DND-41 (cell line): ENCODE results near the gene KRTAP10-6.

Experiments
- EZH2 ChIP-seq: IDR thresholded peaks from 3 replicates; pipeline ENCODE4 v1.6.1; 2012; ENCODE audit warnings: borderline replicate concordance, low read depth, mild to moderate bottlenecking, moderate library complexity, low read length, inconsistent platforms; ENCODE audit not compliant: severe bottlenecking
- TF ChIP-seq, protein P1 (sequence below): IDR thresholded peaks from 2 replicates; pipeline ENCODE4 v1.5.1; 2012; ENCODE audit warnings: borderline replicate concordance, low read length, moderate library complexity, mild to moderate bottlenecking; ENCODE audit not compliant: poor library complexity, severe bottlenecking; ENCODE audit errors: extremely low read depth

DNA sequence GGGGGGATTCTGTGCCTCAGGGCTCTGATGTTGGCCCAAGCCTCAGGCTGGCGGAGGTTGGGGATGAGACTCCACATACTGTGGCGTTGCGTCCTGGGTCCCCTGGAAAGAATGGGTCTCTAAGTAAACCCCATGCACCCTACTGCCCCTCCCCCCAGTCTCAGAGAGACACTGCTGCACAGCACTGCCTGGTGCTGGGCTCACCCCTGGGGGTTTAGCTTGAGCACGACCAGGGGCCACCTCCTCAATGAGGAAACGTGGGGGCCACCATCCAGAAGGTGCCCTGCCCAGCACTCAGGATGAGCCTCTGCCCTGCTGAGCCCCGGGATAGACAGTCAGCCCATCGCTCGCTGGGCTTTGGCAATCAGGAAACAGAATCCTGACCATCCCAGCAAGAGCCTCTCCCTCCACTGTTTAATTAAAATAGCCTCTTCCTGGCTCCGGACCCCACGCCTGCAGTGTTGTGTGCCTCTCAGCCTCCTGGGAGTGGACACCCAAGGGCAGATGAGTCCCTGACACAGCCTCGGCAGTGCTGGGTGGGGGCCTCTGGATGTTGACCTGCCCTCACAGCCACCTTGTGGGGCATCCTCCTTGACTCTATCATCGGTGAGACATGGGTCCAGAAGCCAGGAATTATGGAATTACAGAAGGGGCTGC lies 22.3 kb downstream of the KRTAP10-6 start:
- TF ChIP-seq, protein P1, sequence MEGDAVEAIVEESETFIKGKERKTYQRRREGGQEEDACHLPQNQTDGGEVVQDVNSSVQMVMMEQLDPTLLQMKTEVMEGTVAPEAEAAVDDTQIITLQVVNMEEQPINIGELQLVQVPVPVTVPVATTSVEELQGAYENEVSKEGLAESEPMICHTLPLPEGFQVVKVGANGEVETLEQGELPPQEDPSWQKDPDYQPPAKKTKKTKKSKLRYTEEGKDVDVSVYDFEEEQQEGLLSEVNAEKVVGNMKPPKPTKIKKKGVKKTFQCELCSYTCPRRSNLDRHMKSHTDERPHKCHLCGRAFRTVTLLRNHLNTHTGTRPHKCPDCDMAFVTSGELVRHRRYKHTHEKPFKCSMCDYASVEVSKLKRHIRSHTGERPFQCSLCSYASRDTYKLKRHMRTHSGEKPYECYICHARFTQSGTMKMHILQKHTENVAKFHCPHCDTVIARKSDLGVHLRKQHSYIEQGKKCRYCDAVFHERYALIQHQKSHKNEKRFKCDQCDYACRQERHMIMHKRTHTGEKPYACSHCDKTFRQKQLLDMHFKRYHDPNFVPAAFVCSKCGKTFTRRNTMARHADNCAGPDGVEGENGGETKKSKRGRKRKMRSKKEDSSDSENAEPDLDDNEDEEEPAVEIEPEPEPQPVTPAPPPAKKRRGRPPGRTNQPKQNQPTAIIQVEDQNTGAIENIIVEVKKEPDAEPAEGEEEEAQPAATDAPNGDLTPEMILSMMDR: no peak
- TF ChIP-seq EZH2: no peak
